ENCODE results near the gene JARID2.
"Not testable (repeated sequence)": the region's sequence is repeated elsewhere in the genome, so short reads cannot be mapped to it uniquely, and the experiment has no call there.

Gene JARID2

DNA sequence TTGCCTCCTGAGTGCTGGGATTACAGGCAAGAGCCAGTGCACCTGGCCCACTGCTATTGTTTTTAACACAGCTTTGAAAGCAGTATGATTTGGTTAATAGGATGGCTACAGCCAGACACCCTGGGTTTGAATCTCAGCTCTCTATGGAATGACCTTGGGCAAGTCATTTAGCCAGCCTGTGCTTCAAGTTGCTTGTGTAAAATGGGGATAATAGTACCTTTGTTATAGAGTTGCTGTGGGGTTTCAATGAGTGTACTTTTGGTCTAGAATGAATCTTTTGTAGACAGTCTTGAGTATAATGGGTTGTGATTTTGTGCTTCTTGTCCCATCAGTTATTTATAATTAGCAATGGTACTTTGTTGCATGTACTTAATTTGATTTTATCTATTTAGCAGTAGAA, 70.9 kb downstream of the JARID2 start:
- no peak for DNase-seq

GRCh38 chr6:15317251-15317650, 71.4 kb downstream of the JARID2 start:
- DNase-seq: no peak

DNA sequence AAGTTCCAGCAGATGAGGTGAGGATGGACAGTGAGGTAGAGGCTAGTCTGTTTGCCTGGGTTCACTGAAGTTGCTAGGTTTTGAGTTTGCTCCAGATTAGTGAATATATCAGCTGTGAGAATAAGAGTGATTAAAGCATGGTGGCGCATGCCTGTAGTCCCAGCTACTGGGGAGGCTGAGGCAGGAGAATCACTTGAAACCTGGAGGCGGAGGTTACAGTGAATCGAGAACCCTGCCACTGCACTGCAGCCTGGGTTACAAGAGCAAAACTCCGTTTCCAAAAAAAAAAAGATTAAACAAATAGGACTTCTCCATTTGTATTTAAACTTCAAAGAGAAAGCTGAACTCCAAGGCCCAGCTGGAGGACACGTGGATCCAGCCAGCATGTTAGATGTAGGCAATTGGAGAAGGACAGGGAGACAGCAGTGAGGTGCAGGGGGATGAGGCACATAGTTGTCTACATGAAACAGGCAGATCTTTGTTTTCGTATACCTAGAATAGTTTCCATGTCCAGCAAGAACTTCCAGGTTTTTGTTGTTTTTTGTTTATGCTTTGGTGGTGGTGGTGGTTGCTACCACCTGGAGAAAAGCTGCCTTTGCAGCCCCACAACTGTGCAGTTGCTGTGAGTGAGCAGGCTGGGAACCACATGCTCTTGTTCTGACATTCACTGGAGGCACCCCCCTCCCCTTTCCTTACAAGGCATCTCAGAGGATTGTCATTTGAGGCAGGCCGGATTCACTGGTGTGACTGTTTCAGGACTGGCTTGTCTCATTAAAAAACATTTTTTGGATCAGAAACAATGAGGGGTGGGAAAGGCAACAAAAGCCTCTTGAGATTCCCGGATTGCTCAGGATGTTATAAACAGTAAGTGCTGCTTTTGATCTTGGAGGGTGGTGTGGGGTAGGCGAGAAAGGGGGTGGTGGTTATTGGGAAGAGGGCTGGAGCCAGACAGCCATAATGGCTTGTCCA, 72.3 kb downstream of the JARID2 start:
- no peak for DNase-seq

- no peak for DNase-seq
These were observed 73.8 kb downstream of the JARID2 start for GRCh38 chr6:15319677-15320076.

DNA sequence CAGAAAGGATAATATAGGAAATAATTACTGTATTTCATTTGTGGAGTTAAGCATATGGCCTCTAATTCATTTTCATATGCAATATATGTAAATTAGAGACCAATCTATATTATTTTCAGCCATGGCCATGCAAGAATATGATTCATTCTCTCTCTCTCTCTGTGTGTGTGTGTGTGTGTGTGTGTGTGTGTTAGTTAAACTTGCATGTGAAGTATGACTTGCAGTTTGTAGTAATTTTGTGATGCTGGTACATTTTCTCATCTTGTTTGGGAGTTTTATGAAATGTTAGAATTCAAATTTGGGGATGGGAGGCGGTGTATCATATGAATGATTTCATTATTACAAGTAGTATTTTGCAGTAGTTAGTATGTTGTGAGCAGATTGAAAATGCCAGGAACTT, 74.8 kb downstream of the JARID2 start:
- DNase-seq: no peak

GRCh38 chr6:15322184-15322583, 76.3 kb downstream of the JARID2 start:
- no peak for DNase-seq

- no peak for DNase-seq
These were observed 77.1 kb downstream of the JARID2 start for GRCh38 chr6:15322781-15323536.

DNA sequence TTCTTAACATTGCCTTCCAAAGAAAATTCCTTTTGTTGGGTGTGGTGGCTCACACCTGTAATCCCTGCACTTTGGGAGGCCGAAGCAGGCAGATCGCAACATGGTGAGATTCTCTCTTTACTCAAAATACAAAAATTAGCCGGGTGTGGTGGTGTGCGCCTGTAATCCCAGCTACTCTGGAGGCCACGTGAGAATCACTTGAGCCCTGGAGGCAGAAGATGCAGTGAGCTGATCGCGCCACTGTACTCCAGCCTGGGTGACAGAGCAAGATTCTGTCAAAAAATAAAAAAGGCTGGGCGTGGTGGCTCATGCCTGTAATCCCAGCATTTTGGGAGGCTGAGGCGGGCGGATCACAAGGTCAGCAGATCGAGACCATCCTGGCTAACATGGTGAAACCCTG, 77.7 kb downstream of the JARID2 start:
- not testable (repeated sequence) for DNase-seq

GRCh38 chr6:15324427-15324985, 78.6 kb downstream of the JARID2 start:
- no peak for DNase-seq

GRCh38 chr6:15325540-15325955, 79.7 kb downstream of the JARID2 start:
- no peak for DNase-seq

GRCh38 chr6:15326067-15326614, 80.3 kb downstream of the JARID2 start:
- DNase-seq: no peak

DNA sequence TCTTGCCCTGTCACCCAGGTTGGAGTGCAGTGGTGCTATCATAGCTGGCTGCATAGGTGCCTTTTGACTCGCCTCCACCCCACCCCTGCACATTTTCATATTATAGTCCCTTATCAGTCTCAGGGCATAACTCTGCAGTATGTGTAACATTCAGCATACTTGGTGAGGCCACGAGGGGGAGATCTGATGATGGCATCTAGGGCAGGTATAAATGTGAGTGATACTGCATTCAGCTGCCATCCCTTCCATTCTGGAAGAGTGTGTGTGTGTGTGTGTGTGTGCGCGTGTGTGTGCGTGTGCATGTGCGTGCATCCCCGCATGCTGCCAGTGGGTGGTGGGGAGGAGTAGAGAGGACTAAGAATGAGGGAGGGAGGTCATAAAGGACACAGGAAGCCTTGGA, 81.4 kb downstream of the JARID2 start:
- no peak for DNase-seq

DNA sequence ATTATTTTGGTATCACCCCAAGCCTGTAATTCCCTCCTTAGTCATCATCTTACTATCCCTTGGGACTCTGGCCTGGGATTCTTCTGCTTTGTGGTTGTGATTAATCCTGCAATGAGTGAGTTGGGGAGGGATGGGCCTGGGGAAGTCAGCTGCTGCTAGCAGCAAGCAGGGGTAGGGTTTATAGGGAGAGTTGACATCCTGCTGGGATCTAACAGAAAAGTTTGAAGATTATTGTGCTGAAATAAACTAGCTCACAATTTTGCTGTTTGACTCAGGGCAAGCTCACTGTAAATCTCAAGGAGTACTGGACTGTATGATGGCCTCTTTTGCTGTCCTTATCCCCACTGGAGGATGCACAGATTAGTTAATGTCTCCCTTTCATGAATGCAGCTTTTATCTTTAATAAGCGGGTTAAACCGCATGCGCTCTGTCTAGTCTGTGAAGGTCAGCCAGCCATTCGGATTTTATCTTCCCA, 83.4 kb downstream of the JARID2 start:
- no peak for DNase-seq

DNA sequence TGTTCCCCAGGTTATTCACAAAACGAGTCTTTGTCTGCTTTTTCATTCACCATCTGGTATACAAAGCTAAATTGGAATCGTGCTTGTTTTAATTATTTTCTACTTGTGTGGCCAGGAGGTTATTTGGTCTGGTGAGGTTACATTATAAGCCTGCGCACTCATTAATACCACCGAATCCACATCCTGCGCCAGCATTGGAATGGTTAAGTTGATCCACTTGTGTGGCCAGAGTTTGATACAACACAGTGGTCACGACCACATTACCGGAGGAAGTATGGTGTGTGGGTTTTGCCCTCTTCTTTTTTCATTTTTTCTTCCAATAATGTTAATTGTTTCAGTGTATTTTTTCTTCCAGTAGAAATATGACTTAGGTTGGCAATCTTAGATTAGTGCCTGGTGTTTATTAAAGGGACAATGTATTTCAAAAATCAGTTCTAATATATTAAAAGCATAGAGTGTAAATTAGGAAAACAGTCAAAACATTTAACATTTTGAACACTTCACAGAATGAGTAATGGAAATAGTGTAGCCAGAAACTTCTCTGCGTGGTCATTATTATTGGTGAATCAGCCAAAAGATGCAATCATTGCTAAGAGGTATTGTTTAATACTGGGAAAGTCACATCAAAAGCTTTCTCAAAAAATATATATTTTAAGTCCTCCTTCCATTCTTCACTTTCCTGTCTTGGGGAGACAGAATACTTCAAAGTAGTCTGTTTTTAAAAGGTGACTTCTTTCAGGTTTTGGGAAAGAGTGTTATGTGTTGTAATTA, 84.5 kb downstream of the JARID2 start:
- no peak for DNase-seq

DNA sequence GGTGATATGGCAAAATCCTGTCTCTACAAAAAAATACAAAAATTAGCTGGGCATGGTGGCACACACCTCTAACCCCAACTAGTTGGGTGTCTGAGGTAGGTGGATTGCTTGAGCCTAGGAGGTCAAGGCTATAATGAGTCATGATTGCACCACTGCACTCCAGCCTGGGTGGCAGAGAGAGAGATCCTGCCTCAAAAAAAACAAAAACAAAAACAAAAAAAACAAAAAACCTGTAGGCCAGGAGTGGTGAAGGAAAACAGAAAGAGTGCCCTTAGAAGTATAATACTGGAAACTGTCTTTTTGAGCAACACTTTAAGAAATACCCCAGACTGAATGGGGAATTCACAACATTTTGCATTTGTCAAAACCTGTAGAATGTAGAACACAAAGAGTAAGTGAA, 85.3 kb downstream of the JARID2 start:
- no peak for DNase-seq

- no peak for DNase-seq
These were observed 85.9 kb downstream of the JARID2 start for GRCh38 chr6:15331629-15332251.

DNA sequence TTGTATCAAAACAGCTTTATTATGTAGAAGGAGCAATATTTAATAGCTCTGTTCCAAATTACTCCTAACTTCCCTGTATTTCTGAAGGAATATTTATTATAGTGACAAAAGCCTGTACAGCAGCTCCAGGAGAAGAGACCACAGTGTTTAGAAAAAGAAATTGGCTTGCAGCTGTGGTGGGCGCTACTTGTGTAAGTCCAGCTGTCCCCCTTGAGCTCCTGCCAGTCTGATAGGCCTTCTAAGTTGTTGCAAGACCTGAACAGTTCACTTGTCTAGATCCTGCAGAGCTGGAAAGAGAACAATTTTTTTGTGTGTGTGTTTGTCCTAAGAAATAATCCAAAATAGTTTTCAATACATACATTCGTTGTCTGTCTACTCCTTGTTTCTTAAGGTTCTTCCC, 86.6 kb downstream of the JARID2 start:
- DNase-seq: no peak

- DNase-seq: no peak
These were observed 89.5 kb downstream of the JARID2 start for GRCh38 chr6:15335385-15335784.

DNA sequence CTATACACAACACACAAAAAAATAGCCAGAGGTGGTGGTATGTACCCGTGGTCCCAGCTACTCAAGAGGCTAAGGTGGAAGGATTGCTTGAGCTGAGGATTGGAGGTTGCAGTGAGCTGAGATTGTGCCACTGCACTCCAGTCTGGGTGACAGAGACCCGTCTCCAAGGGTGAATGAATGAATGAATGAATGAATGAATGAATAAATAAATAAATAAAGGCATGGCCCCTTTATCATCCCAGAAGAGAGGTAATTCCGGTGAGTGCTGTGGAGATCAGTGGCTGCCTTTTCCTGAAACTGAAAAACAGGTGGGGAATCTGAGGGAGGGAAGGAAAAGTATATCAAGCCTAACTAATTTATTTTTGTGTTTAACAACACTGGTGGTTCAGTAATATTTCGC, 90.0 kb downstream of the JARID2 start:
- DNase-seq: no peak

GRCh38 chr6:15336900-15337560, 91.2 kb downstream of the JARID2 start:
- DNase-seq: no peak

DNA sequence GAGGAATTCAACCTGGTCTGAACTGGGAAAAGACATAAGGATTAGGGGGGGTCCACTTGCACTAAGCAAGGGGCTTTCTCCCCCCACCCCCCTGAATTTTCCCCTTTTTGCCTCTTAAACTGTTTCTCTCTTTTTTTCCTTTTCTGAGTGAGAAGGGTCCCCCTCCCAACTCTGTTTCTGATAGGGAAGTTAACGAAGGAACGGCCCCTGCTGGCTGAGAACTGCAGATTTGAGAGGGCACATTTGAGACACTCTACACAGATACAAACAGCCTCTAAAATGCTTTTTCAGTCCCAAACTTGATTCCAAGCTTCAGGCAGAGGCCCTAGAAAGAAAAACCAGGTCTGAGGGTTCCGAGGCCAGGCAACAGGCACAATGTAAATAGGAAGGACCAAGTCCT, 91.7 kb downstream of the JARID2 start:
- DNase-seq: no peak

Measured in activated CD4-positive, alpha-beta T cell treated with anti-CD3 and anti-CD28 coated beads for 1 hour (primary cell).